PC-3 (cell line): Measurements from ENCODE around the gene KCNC3.

Source experiments
- CTCF ChIP-seq: fragments of 300-600 bp; sonication (generic); conservative IDR thresholded peaks from 2 replicates; pipeline ENCODE4 v1.5.1; 2017; ENCODE audit warnings: antibody characterized with exemption, low read depth, mild to moderate bottlenecking, low read length
- EZH2 ChIP-seq: fragments of 300-600 bp; sonication (generic); IDR thresholded peaks from one replicate; pipeline ENCODE4 v1.6.1; 2017; ENCODE audit warnings: antibody characterized with exemption, mild to moderate bottlenecking, low read length; ENCODE audit not compliant: unreplicated experiment
- EZH2phosphoT487 ChIP-seq: fragments of 300-600 bp; sonication (generic); IDR thresholded peaks from 2 replicates; pipeline ENCODE4 v1.6.1; 2018; ENCODE audit warnings: mild to moderate bottlenecking, antibody characterized with exemption, low read length, borderline replicate concordance

DNA sequence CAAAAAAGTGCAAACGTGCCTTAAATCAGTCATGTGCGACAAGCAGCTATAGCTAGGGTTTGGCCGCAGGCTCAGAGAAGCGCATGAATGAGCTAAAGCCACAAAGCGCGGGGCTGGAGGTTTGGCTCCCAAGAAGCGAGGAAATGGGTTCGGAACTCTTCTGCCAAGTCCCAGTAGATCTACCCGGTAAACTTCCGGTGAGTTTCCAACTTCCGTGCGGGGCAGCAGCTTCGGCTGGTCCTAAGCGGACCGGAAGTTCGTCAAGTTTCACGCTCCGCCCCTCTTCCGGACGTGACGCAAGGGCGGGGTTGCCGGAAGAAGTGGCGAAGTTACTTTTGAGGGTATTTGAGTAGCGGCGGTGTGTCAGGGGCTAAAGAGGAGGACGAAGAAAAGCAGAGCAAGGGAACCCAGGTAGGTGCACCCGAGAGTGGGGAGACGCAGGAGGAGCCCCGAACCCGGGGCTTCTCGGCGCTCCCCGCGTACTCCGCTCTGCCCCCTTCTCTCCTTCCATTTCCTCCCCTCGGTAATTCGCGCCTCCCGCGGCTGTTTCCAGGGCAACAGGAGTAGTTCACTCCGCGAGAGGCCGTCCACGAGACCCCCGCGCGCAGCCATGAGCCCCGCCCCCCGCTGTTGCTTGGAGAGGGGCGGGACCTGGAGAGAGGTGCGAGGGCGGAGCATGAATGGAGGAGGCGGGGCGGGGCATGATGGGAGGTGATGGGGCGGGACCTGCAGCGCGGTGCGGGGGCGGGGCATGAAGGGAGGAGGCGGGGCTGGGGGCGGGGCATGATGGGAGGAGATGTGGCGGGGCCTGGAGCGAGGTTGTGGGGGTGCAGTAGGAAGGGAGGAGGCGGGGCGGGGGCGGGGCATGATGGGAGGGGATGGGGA lies 47.2 kb upstream of the KCNC3 start, which contains the start of gene NR1H2:
- TF ChIP-seq EZH2: no peak
- TF ChIP-seq CTCF: no peak
- TF ChIP-seq EZH2phosphoT487: no peak
